BE2C (cell line): Measurements from ENCODE around the gene ME3.

Experiments
- DNase-seq: peaks from one replicate; pipeline ENCODE4 v3.0.0-alpha.2; 2020
- H3K27me3 ChIP-seq: fragments of 250-450 bp; sonication (Bioruptor Pico); 2 replicates; pipeline ENCODE4 v1.5.1; 2020; ENCODE audit warnings: mild to moderate bottlenecking
- H3K36me3 ChIP-seq: fragments of 250-450 bp; sonication (Bioruptor Pico); 2 replicates; pipeline ENCODE4 v1.5.1; 2020; ENCODE audit warnings: mild to moderate bottlenecking
- H3K4me1 ChIP-seq: fragments of 250-450 bp; sonication (Bioruptor Pico); 2 replicates; pipeline ENCODE4 v1.5.1; 2020
- H3K4me3 ChIP-seq: 2 replicates; pipeline ENCODE4 v1.5.1; 2011; ENCODE audit warnings: low read depth, low read length
- H3K9me3 ChIP-seq: fragments of 250-450 bp; sonication (Bioruptor Pico); 2 replicates; pipeline ENCODE4 v1.5.1; 2020
- TF ChIP-seq, protein P1 (sequence below): IDR thresholded peaks from 2 replicates; pipeline ENCODE4 v1.5.1; 2012; ENCODE audit warnings: mild to moderate bottlenecking, low read depth, low read length

ME3 gene

GRCh38 chr11:86519064-86519911, 153.1 kb downstream of the ME3 start:
- no peak for DNase-seq

DNA sequence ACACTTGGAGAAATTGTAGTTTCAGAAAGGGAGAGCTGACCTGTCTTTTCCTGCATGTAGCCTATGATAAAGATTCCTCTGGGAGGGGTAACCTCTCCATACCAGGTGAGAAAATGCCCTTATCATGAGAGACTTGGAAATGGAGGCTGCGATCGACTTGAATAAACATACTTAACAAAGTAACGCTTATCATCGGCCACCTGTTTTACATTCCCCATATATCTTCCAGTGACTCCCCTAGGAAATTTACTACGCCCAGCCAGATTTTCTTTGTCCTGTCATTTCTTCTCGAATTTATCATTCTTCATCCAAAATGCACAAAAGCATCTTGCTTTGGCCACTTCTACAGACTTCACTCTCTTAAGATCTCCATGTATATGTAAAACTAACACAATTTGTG, 154.2 kb downstream of the ME3 start:
- H3K4me3 ChIP-seq, result no peak overlapping the region
- H3K4me1 ChIP-seq, result no peaks in the 10 kb centered on the region
- no peaks in the 10 kb centered on the region for H3K36me3 ChIP-seq
- no peaks in the 10 kb centered on the region for H3K27me3 ChIP-seq
- TF ChIP-seq, protein P1, sequence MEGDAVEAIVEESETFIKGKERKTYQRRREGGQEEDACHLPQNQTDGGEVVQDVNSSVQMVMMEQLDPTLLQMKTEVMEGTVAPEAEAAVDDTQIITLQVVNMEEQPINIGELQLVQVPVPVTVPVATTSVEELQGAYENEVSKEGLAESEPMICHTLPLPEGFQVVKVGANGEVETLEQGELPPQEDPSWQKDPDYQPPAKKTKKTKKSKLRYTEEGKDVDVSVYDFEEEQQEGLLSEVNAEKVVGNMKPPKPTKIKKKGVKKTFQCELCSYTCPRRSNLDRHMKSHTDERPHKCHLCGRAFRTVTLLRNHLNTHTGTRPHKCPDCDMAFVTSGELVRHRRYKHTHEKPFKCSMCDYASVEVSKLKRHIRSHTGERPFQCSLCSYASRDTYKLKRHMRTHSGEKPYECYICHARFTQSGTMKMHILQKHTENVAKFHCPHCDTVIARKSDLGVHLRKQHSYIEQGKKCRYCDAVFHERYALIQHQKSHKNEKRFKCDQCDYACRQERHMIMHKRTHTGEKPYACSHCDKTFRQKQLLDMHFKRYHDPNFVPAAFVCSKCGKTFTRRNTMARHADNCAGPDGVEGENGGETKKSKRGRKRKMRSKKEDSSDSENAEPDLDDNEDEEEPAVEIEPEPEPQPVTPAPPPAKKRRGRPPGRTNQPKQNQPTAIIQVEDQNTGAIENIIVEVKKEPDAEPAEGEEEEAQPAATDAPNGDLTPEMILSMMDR, result no peak
- no peaks in the 10 kb centered on the region for H3K9me3 ChIP-seq
- DNase-seq, result no peak

More at GRCh38 chr11:86519064-86519911, 153.1 kb downstream of the ME3 start:
- TF ChIP-seq, protein P1, result no peak
- Histone ChIP-seq H3K9me3 (no peaks in the 10 kb centered on the region), H3K4me1 (no peaks in the 10 kb centered on the region), H3K36me3 (no peaks in the 10 kb centered on the region), H3K4me3 (no peak overlapping the region), H3K27me3 (no peaks in the 10 kb centered on the region)

- Histone ChIP-seq H3K4me3 (no peak overlapping the region), H3K27me3 (no peaks in the 10 kb centered on the region), H3K9me3 (no peaks in the 10 kb centered on the region), H3K36me3 (no peaks in the 10 kb centered on the region), H3K4me1 (no peaks in the 10 kb centered on the region)
- TF ChIP-seq, protein P1, result no peak
- no peak for DNase-seq
Observed at GRCh38 chr11:86517557-86517956, 154.9 kb downstream of the ME3 start.

DNA sequence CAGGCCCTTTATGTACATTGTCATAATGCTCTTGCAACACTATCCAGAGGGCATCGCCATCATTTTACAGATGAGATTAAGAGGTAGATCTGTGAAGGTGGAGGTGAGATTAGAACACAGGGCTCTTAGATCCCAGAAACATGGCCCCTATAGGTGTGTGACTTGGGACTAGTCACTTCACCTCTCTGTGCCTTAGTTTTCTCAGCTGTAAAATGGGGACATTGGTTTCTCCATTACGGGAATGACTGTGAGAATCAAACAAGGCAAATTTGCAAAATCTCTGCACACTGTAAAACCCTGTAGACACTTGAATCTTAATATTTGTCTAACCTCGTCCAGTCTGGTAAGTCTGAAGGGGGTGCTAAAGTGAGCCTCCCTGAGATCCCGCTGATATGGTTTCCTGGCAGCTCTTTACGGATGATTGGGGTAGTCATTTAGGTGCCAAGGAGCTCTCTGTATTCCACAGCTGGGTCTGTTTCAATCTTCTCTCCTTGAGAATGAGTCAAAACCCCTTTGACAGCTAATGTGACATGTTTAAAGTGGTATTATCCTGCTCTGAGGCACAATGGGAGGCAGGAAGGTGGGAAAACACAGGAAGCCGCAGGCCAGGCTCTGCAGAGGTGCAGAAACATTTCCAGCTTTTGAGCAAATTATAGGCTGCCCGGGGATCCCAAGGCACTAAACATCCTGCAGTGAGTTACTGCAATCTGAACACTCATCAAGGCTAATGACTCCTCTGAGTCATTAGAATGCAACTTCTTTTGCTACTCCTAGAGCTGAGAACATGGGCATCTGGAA, 156.9 kb downstream of the ME3 start:
- DNase-seq, result no peak
- no peaks in the 10 kb centered on the region for H3K9me3 ChIP-seq
- TF ChIP-seq, protein P1, result no peak
- no peaks in the 10 kb centered on the region for H3K36me3 ChIP-seq
- H3K4me1 ChIP-seq, result no peaks in the 10 kb centered on the region
- no peaks in the 10 kb centered on the region; the same call in 1 of the 2 replicates for H3K27me3 ChIP-seq
- no peak overlapping the region for H3K4me3 ChIP-seq

DNA sequence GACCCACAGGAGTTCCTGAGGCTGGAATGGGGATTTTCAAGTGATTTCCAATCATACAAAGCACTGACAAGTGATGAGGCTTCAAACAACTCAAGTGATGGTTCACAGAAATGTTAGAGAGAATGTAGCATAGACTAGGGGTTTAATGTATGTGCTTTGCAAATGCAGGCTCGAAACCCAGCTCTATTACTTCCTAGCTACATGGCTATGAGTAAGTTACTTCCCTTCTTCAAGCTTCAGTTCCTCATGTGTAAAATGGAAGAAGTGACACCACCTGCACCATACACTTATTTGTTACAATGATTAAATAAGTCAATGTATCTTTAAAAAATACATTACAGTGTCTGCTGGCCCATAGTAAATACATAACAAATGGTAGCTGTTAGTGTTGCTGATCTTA, 158.0 kb downstream of the ME3 start:
- TF ChIP-seq, protein P1, result no peak
- Histone ChIP-seq H3K27me3 (no peaks in the 10 kb centered on the region; the same call in 1 of the 2 replicates), H3K36me3 (no peaks in the 10 kb centered on the region), H3K9me3 (no peaks in the 10 kb centered on the region), H3K4me1 (no peaks in the 10 kb centered on the region), H3K4me3 (no peak overlapping the region)
- DNase-seq, result no peak
